A673 (cell line): ENCODE data around the gene UBE2D3. TPM values are rescaled to one million over a fixed set of nuclear protein-coding genes. Genes with fewer than 3 reads are reported as not detected.

Source experiments
- BruUV-seq: library from RNA; stranded (reverse); fragments of 400-500 nt; replicated peaks from 2 replicates; lab custom pipeline; 2021; lab: Mats Ljungman, UMichigan
- CTCF ChIA-PET: fragments of 300-600 bp; sonication (Branson Sonifier 250); formaldehyde crosslinking; loops from one replicate; lab custom pipeline; 2022; ENCODE audit warnings: antibody characterized with exemption; lab: Charles Lee
- POLR2A ChIA-PET: fragments of 300-600 bp; sonication (Branson Sonifier 250); formaldehyde crosslinking; loops from one replicate; lab custom pipeline; 2022; ENCODE audit warnings: antibody characterized with exemption; ENCODE audit not compliant: low non-redundant PET; lab: Charles Lee
- DNase-seq: peaks from one replicate; pipeline ENCODE4 v3.0.0-alpha.2; 2015; ENCODE audit warnings: low spot score
- H3K27ac ChIP-seq: fragments of 200-600 bp; sonication (generic); 2 replicates; pipeline ENCODE4 v1.5.1; 2016; ENCODE audit warnings: mixed run types, low read depth, mild to moderate bottlenecking, mixed read lengths, antibody characterized with exemption, low read length; ENCODE audit not compliant: poor library complexity, severe bottlenecking
- H3K27me3 ChIP-seq: fragments of 200-600 bp; sonication (generic); replicated peaks from 2 replicates; pipeline ENCODE4 v1.6.1; 2017; ENCODE audit warnings: mixed run types, low read depth, mild to moderate bottlenecking, mixed read lengths, antibody characterized with exemption, low read length; ENCODE audit not compliant: insufficient read depth, poor library complexity
- H3K36me3 ChIP-seq: fragments of 200-600 bp; sonication (generic); 2 replicates; pipeline ENCODE4 v1.6.1; 2016; ENCODE audit warnings: mixed run types, mild to moderate bottlenecking, mixed read lengths, antibody characterized with exemption, low read length; ENCODE audit not compliant: insufficient read depth, poor library complexity, severe bottlenecking
- H3K4me1 ChIP-seq: fragments of 200-600 bp; sonication (generic); 2 replicates; pipeline ENCODE4 v1.6.1; 2017; ENCODE audit warnings: mixed run types, mild to moderate bottlenecking, mixed read lengths, antibody characterized with exemption, low read length; ENCODE audit not compliant: insufficient read depth, poor library complexity, severe bottlenecking
- H3K4me3 ChIP-seq: fragments of 200-600 bp; sonication (generic); 2 replicates; pipeline ENCODE4 v1.5.1; 2016; ENCODE audit warnings: low read depth, mixed run types, mild to moderate bottlenecking, mixed read lengths, low read length; ENCODE audit not compliant: poor library complexity, severe bottlenecking
- H3K9me3 ChIP-seq: fragments of 200-600 bp; sonication (generic); 2 replicates; pipeline ENCODE4 v1.6.1; 2016; ENCODE audit warnings: mixed run types, low read depth, mild to moderate bottlenecking, mixed read lengths, antibody characterized with exemption, low read length; ENCODE audit not compliant: poor library complexity, severe bottlenecking
- EZH2 ChIP-seq: fragments of 200-600 bp; sonication (generic); IDR thresholded peaks from 2 replicates; pipeline ENCODE4 v1.6.1; 2017; ENCODE audit warnings: borderline replicate concordance, low read depth, mild to moderate bottlenecking, mixed read lengths, antibody characterized with exemption, low read length; ENCODE audit not compliant: poor library complexity, severe bottlenecking
- intact Hi-C: fragments of 100-400 bp; cut with micrococcal nuclease; formaldehyde crosslinking; loops from one replicate; pipeline ENCODE4 v1.10.0; 2022; ENCODE audit not compliant: unreplicated experiment
- total RNA-seq: library from RNA; stranded (reverse); gene quantifications from 2 replicates; pipeline ENCODE4 v1.2.3, GENCODE V29; 2021
- TF ChIP-seq, protein P1 (sequence below): fragments of 300-800, 200-600 bp; sonication (generic); conservative IDR thresholded peaks from 2 replicates; pipeline ENCODE4 v1.5.1; 2017; ENCODE audit warnings: low read depth, mild to moderate bottlenecking, antibody characterized with exemption, low read length, moderate library complexity, mixed read lengths

The UBE2D3 gene
- total RNA-seq, 1 experiment from 2014 or later, result 378 TPM

DNA sequence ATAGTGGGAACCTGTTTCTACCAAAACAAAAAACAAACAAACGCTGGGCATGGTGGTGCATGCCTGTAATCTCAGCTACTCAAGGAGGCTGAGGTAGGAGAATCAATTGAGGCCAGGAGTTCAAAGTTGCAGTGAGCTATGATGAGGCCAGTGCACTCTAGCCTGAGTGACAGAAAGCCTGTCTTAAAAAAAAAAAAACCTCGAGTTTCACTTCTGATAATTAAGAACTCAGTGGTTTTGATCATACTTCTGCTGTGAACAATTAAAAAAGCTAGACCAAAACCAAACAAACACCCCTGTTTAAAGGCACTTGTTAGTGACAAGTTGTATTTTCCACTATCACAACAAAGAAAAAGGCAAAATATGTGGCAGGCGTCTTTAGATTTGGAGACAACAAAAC is 15.0 kb upstream of the UBE2D3 start:
- Histone ChIP-seq H3K27me3 (no peaks in the 10 kb centered on the region), H3K36me3 (no peaks in the 10 kb centered on the region), H3K9me3 (no peaks in the 10 kb centered on the region), H3K4me1 (no peaks in the 10 kb centered on the region), H3K27ac (no peak overlapping the region), H3K4me3 (no peak overlapping the region)
- ChIA-PET POLR2A (no interaction called here), CTCF (no interaction called here)
- intact Hi-C loops, result no loop called here
- no peak for DNase-seq
- BruUV-seq, result no TSS peak
- TF ChIP-seq EZH2, result no peak
- TF ChIP-seq, protein P1, sequence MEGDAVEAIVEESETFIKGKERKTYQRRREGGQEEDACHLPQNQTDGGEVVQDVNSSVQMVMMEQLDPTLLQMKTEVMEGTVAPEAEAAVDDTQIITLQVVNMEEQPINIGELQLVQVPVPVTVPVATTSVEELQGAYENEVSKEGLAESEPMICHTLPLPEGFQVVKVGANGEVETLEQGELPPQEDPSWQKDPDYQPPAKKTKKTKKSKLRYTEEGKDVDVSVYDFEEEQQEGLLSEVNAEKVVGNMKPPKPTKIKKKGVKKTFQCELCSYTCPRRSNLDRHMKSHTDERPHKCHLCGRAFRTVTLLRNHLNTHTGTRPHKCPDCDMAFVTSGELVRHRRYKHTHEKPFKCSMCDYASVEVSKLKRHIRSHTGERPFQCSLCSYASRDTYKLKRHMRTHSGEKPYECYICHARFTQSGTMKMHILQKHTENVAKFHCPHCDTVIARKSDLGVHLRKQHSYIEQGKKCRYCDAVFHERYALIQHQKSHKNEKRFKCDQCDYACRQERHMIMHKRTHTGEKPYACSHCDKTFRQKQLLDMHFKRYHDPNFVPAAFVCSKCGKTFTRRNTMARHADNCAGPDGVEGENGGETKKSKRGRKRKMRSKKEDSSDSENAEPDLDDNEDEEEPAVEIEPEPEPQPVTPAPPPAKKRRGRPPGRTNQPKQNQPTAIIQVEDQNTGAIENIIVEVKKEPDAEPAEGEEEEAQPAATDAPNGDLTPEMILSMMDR, result no peak

DNA sequence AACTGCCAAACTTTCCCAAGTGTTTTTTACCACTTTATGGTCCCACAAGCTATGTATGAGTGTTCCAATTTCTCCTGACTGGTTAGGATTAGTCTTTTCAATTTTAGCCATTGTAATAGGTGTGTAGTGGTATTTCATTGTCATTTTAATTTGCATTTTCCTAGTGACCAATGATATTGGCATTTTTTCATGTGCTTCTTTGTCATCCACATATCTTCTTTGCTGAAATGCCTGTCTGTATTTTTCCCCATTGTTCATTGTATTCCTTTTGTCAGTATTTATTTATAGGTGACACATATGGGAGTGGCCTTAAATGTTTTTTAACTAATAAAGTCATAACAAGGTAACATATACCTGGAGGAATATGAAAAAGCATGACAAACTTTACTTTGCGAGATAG is 9.2 kb upstream of the UBE2D3 start:
- Histone ChIP-seq H3K4me1 (no peaks in the 10 kb centered on the region), H3K36me3 (no peaks in the 10 kb centered on the region), H3K9me3 (no peaks in the 10 kb centered on the region), H3K4me3 (no peak overlapping the region), H3K27ac (no peak overlapping the region), H3K27me3 (no peaks in the 10 kb centered on the region)
- no TSS peak for BruUV-seq
- no peak for TF ChIP-seq EZH2
- TF ChIP-seq, protein P1, result no peak
- intact Hi-C loops, result no loop called here
- DNase-seq, result no peak
- CTCF ChIA-PET, result no interaction called here
- POLR2A ChIA-PET, result no interaction called here

DNA sequence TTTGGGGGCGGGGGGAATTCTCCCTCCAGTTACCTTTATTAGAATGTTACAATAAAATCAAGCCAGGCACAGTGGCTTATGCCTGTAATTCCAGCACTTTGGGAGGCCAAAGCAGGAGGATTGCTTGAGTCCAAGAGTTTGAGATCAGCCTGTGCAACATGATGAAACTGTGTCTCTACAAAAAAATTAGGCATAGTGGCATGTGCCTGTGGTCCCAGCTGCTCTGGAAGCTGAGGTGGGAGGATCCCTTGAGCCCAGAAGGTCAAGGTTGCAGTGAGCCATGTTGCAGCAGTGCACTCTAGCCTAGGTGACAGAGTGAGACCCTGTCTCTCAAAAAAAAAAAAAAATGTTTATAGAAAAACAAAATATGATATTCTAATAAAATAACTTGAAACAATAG is 5.3 kb upstream of the UBE2D3 start:
- intact Hi-C loops, result no loop called here
- ChIA-PET CTCF (no interaction called here), POLR2A (no interaction called here)
- TF ChIP-seq, protein P1, result no peak
- TF ChIP-seq EZH2, result no peak
- no peak for DNase-seq
- Histone ChIP-seq H3K9me3 (no peaks in the 10 kb centered on the region), H3K36me3 (no peaks in the 10 kb centered on the region), H3K27me3 (no peaks in the 10 kb centered on the region), H3K4me3 (no peak overlapping the region), H3K27ac (no peak overlapping the region), H3K4me1 (no peaks in the 10 kb centered on the region)
- no TSS peak for BruUV-seq
